HG02870 (cell line): Measurements from ENCODE around the gene EHF.
"Not testable (repeated sequence)": the region's sequence is repeated elsewhere in the genome, so short reads cannot be mapped to it uniquely, and the experiment has no call there.

ENCODE experiments used
- ATAC-seq: cut with Tn5 transposase; IDR thresholded peaks from one replicate; pipeline ENCODE4 v1.9.1; 2021; ENCODE audit warnings: mild to moderate bottlenecking, moderate library complexity; ENCODE audit not compliant: unreplicated experiment

The EHF gene

DNA sequence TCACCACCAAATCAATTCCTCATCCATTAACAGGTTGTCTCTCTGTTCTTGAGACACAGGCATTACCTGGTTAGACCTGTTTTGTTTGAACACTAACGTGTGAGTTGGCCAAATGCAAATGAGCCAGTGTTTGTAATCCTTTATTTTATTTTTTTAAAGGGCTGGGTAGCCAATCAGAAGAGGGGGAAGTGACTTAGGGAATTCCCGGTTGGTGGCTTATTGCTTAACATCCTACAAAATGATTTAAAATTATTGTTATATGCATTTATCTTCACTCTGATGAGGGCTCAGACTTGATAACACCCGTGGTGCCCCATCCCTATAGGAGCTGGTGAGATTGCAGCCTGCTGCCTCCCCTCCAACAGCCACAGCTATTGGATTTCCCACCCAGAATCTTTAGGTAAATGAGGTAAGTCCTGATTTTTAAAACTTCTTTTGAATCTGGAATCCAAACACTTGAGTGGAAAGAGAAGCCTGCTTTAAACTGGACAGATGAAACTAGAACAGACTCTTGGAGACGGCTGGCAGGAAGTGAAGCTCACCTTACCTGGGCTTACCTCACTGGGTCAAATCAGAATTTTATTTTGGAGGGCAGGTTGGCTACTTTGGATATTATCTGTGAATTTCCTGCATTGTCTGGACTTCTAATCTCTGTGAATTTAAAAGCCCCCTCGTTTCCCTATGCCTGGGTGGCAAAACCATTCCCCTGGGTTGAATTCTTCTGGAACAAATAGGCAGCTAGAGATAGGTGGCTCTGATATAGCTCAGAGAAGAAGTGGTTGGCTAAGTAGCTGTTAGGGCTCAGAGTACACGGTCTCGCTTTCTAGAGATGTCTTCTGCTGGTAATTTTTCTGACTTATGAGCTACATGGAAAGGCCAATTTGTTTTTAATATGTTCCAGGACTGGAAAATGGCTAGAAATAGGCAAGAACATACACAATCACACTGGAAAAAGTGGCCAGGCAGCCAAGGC, at the start of gene EHF:
EHF (plus strand) TSS at position 274 of the 973 bp plus-strand sequence. CDS start 21,538 bp downstream, outside the sequence.
- no peak for ATAC-seq

DNA sequence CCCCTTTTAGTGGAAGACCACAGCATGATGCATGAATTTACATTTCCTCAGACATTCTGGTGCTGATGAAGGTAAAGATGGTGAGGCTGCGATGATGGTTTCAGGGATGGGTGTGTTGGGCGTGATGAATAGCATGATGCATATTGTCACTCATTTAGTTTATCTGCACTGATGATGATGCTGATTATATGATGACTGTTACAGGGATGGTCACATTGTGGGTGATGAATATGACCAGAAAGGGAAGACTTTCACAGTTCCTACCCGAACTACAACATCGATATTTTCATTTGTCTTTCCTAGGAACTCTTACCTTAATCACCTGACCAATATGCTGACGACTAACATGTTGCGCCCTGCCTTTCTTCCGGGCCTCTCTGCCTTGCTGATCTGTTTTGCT, 47.4 kb upstream of the EHF start:
- no peak for ATAC-seq

DNA sequence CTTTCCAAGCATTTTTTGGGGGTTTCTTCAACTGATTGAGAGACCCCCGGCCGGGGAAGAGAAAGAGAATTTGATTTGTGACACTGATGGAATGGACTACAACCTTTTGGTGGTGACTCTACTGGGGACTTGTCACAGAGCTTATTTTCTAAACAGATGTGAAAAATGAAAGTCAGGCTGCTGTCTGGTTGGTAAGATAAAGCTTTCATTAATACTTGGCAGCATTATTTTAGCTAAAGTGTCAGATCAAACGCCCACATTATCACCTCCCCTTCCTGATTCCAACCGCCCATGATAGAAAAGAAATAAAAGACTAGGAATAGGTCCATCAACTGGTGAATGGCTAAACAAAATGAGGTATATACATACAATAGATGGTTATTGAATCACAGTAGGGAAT, 45.6 kb upstream of the EHF start:
- no peak for ATAC-seq

DNA sequence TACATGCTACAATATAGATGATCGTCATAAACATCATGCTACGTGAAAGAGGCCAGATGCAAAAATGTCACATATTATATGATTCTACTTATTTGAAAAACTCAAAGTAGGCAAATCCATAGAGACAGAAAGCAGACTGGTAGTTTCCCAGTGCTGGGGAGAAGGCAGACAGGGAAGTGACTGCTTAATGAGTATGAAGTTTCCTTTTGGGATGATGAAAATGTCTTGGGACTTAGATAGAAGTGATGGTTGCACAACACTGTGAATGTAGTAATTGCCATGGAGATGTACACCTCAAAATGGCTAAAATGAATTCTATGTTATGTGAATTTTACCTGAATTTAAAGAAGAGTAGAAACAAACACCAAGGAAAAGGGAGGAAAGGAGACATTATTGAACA, 45.2 kb upstream of the EHF start:
- no peak for ATAC-seq

DNA sequence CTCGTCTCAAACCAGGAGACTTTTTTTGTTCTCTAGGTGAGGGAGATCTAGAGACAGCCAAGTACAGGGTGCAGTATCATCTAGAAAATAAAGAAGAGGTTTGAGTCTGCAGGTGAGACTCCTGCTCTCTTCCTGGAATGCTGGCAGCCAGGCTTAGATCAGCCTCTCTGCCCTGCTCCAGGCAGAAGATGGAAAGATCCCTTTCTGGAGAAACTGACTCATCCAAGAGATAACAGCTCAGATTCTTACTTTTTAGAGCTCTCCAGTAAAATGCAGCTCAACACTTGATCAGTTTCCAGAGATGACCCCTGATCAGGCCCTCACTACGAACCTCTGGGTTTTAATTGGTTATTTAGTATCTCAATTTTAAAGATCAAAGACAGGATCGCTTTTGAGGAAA, 44.6 kb upstream of the EHF start:
- no peak for ATAC-seq

DNA sequence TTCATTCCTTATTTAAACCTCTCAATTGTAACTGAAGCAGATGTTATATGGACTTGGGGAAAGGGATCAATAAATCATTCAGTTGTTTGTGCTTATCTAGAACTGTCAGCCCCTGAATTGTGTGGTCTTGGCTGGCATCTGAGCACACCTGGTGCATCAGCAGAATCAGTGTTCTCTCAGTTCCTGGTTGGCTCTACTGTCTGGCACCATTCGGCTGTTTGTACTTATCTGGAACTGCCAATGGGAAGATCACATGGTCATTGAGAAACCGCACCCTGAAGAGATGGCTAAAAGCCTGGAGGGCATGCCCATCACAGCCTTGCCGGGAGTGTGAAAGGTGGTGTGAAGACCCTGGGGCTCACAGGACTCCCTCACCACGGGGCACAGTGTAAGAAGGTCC, 37.1 kb upstream of the EHF start:
- ATAC-seq: no peak

DNA sequence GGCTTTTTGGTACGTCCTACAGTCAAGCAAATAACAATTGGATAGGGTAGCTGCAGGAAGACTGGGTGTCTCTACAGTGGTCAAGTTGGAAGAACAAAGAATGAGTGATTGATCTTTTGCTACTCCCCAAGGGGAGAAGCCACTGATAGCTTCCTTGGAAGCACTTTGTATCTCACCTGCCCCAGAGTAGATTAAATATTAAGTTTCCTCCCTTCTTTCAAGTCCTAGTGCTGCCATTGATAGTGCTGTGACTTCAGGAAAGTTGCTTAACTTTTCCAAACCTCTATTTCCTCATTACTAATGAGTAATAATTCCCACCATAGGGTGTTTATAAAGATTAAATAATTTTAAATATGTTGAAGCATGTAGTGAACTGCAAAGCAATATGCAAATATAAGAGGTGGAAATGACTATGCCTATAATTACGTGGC, 35.6 kb upstream of the EHF start:
- no peak for ATAC-seq

DNA sequence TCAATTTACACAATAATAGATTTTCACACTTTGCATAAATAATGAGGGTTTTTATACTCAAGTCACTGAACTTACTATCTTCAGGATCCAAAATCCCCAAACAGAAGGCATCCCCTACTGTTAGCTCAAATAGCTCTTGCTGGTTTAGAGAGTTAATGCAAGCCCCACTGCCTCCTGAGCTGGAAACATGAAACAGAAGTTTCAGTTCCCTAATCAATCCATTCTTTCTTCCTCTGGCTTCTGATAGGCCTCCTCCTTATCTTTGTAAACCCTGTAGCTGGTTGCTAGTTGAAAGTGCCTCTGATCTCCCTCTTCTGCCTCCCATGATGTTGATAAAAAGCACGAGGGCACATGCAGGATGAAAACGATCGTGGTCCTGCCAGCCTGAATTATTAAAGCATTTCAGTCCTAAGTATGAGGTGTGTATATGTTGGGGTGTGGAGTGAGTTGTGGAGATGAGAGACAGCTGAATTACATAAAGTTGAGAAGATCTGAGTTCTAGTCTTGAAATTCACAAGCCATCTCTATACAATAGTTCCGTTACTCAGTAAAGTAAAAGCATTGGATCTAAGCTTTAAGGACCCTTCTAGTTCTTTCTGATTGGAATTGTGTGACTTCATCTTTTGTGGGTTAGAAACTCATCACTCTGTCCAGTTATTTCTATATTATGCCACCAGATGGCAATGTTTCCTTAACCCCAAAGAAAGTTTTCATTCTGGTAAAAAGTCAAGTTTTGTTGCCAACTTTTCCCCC, 35.0 kb upstream of the EHF start:
- ATAC-seq: peak; percentile 75

DNA sequence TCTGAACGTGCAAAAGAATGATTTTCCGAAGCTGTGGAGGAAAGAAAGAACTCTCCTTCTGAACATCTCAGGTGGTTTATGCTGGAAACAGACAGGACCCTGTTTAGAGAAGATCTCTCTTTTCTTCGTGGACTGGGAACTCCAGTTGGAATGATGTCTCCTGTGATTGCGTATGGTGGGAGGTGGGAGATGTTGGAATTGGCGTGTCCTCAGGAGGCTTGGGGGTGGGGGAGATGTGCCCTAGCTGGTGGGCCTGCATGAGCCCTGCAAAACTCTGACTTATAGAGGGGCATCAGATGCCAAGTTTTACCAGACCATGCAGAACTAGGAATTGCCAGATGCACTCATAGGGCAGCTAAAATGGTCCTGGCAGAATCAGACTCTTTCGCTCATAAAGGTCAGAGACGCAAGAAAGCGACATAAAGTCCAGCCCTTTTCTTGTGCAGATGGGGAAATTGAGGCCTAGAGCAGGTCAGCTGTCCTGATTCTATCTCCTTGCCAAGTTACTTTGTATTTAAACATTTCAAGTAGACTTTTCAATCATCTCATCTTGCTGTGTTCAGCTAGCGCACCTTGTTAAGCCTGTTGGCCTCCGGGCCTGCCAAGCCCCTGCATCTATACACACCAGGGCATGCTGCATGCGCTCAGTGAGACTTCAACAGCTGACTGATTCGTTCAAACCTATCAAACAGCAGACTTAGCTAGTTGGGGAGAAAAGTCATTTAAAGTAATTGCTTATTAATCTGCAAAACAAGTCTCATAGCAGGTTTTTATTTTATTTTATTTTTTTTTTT, 34.2 kb upstream of the EHF start:
- no peak for ATAC-seq

DNA sequence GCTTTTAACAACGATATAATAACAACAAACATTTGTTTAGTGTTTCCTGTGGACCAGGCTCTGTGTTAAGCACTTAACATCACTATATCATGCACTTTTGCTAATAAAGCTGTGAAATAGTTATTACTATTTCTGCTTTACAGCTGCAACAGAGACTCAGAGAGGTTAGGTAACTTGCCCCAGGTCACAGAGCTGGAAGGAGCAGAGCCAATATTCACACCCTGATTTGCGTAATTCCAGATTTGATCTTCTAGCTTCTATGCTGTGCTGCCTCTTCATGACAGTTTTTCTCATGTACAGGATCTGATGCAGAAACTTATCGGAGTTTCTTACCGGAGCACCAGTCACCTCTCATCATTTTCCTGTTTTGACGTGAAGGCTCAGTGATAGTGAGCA, 33.6 kb upstream of the EHF start:
- ATAC-seq: no peak

DNA sequence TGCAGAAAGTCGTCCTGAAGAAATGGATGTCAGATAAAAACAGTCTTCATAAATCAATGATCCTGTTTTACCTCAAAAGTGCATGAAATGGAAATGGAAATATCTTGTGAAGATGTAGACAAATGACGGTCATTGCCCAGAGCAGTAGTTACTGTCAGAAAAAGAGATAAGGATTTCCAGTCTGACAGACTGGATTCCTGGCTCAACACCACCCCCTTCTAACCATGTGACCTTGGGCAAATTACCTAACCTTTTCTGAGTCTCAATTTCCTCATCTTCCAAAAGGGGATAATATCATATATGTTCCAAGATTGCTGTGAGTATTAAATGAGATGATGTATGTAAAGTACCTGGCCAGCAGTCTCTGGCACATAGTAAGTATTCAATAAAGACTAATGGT, 32.9 kb upstream of the EHF start:
- ATAC-seq: no peak

DNA sequence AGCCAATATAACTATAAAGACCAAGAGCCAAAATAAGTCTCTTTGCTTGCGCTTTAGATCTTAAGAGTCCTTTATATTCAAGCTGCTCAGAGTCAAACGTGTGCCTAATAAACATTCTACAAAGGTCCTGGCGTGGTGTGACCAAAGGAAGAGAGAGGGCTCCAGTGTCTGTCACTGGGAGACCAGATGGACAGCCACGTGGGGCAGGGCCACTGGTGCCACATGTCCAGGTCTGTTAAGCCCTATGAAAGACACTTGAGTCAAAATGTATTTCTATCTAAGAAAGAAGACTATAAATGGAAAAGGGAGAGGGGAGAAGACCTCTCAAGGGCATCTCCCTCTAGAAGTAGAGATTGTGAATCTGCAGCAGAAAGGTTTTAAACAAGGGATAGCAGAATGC, 32.2 kb upstream of the EHF start:
- no peak for ATAC-seq

DNA sequence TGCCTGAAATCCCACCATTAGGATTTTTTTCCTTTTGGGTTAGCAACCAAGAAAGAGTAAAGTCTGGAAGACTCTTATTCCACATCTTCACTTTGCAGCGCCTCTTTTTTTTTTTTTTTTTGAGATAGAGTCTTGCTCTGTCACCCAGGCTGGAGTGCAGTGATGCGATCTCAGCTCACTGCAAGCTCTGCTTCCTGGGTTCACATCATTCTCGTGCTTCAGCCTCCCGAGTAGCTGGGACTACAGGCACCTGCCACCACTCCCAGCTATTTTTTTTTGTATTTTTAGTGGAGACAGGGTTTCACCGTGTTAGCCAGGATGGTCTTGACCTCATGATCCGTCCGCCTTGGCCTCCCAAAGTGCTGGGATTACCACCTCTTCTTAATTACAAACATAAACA, 31.7 kb upstream of the EHF start:
- not testable (repeated sequence) for ATAC-seq

DNA sequence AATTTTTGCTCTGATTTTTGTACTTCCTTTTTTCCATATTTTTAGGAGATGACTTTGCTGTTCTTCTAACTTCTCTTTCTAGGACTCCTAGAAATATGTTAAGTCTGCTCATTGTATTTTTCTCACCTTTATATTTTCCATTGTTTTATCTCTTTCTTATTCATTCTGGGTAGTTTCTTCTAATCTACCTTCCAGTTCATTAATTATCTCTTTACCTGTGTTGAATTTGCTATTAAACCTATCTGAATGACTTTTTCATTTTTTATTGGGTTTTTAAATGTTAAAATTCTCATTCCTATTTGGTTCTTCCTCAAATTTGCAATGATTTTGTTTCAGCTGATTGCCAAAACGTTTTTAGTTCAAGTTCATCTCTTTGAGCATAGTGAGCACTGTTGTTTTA, 27.8 kb upstream of the EHF start:
- no peak for ATAC-seq

DNA sequence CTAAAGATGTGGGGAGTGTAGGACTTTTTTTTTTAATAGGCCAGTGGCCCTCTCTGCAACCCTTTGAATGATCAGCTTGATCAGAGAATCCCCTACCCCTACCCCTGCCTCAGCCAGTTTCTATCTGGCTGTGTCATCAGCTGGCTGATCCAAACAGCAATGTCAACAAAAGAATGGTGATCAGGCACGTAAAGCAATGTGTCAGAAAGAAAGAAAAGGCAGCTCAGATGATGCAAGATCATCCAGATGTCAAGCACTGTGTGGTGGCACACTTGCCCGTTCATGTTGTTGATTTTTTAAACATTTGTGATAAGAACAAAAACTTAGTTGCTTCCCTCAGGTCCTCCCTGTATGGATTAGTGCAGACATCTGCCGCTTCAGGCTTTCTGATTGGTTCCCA, 26.3 kb upstream of the EHF start:
- ATAC-seq: no peak

DNA sequence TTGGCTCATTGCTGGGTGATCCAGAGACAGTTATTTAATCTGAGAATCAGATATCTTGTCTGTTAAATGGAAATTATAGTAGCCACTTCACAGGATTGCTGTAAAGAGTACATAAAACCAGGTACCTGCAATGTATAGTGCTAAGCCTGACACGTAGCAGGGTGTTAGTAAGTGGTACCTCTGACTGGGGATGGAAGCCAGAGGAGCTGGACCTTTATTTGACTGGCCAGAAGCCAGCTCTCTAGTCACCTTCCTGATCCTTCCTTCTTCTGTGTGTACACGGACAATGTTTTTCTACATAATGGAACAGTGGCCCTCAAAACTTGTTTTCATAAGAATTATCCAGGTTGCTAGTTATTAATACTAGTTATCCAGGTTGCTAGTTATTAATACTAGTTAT, 25.5 kb upstream of the EHF start:
- no peak for ATAC-seq

DNA sequence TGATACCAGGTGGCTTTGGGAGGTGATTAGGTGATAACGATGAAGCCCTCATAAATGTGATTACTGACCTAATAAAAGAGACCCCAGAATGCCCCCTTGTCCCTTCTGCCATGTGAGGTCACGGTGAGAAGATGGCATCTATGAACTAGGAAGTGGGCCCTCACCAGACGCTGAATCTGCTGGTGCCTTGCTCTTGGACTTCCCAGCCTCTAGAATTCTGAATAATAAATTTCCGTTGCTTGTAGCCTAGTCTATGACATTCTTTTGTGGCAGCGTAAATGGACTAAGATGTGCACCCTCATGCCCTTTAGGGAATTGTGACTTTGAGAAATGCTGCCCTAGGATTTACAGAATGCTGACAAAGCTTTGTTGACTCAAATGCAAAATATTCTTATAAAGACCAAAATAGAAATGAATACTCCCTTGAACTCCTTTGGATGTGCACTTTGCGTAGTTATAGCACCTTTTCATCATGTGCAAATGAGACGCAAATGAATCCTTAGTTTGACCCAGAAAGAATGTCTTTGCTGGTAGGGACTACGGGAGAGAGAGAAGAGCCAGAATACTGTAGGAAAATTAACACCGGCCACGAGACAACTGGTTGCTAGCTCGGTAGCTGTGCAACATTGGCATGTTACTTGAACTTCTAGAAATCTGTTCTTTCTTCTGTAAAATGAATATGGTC, 24.8 kb upstream of the EHF start:
- no peak for ATAC-seq

DNA sequence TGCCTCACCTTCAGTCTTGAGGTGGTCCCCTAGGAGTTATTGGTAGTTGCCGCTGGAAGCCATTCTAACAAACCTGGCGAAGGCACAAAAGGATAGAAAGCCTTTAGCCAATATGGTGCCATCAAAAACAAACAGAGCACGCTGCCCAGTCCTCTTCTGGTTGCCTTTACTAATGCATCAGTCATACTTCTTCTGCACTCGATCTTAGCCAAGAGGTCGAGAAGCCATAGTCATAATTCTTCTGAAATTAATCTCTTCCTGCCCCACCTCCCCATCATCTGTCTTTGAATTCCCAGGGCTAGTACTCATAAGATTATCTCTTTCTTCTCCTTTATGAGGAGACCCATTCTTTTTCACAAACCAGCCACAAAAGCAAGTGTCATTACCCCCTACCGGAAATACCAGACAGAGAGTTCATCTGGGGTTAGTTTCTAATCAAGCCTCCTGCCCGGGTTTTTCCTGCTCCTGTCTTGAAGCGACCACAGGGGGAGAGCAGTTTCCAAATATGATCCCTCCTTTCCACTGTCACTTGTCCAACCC, 21.4 kb upstream of the EHF start:
- ATAC-seq: no peak

DNA sequence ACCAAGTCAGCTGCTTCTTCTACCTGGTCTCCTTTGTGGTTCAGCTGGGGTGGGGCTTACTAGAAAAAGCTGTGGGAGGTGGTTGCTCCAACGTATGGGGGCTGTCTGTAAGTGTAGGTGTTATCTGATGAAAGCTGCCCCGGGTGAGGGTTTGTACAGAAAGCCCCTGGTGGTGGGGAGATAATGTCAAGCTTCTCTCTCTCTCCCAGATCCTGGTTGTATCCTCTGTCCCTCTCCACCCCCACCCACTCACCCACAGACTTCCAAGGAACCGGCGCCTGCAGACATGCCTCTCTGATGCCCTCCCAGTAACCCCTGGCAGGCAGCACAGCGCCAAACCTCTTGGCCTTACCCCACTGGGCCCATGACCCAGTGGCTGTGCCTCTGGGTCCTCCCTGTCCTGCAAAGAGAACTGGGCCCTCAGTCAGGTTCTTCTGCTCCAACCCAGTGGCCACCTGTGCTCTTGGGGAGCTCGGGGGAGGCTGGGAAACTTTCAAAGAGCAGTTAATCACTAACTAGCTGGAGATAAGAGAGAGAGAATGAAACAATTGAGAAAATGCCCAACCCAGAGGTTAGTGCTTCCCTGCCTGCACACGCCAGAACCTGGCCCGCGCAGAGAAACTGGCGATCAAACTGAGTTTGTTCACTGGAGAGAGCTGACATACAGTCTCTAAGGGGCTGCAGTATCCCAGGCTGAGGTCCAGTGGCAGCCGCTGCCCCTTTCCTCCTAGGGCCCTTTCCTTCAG, 20.4 kb upstream of the EHF start:
- ATAC-seq: no peak

DNA sequence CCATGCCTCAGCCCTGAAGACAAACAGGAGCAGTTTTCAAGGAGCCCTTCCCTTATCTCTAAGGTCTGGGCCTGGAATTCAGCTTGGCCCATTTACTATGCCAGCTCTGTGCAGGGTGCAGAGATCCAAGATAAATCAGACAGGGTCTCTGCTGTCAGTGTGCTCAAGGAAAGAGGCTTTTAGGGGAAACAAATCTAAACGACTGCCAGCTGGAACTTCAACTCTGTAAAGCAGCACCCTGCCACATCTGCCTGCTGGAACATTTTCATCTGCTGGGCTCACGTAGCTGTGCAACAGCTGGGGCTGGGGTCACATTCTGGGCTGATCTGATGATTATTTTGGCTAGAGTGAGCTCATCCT, 19.8 kb upstream of the EHF start:
- no peak for ATAC-seq
